AG09319 (cell line): ENCODE data around the gene CTU1.

ENCODE experiments used
- DNase-seq: peaks from one replicate; pipeline ENCODE4 v3.0.0-alpha.2; 2010; ENCODE audit warnings: low read depth; ENCODE audit errors: extremely low read depth
- TF ChIP-seq, protein P1 (sequence below): IDR thresholded peaks from 2 replicates; pipeline ENCODE4 v1.5.1; 2011; ENCODE audit warnings: low read depth, mild to moderate bottlenecking, inconsistent platforms, low read length, moderate library complexity

Gene CTU1

DNA sequence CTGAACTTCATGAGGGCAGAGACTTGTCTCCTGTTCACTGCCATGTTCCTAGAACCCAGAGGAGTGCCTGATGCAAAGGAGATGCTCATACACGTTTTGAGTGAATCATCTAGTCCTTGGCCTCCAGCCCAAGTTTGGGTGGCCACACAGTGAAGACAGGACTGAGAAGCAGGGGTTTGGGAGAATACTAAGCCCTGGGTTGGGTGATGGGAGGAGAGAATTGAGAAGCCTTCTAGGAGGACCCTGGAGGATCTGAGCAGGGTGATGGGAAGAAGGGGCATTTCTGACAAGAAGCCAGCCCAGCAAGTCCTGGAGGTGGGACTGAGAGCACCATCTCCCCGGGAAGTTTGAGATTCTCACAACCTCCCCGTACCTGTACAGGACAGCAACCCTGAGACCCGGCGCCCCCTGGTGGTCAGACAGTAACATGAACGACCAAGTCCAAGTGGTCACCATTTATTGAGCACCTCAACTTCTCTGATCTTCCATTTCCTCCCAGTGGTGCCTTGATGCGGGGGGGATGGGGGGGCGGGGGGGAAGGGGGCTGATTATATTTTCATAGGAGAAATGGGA, 11.0 kb downstream of the CTU1 start:
- no peak for DNase-seq
- TF ChIP-seq, protein P1, sequence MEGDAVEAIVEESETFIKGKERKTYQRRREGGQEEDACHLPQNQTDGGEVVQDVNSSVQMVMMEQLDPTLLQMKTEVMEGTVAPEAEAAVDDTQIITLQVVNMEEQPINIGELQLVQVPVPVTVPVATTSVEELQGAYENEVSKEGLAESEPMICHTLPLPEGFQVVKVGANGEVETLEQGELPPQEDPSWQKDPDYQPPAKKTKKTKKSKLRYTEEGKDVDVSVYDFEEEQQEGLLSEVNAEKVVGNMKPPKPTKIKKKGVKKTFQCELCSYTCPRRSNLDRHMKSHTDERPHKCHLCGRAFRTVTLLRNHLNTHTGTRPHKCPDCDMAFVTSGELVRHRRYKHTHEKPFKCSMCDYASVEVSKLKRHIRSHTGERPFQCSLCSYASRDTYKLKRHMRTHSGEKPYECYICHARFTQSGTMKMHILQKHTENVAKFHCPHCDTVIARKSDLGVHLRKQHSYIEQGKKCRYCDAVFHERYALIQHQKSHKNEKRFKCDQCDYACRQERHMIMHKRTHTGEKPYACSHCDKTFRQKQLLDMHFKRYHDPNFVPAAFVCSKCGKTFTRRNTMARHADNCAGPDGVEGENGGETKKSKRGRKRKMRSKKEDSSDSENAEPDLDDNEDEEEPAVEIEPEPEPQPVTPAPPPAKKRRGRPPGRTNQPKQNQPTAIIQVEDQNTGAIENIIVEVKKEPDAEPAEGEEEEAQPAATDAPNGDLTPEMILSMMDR: peak; percentile 59

DNA sequence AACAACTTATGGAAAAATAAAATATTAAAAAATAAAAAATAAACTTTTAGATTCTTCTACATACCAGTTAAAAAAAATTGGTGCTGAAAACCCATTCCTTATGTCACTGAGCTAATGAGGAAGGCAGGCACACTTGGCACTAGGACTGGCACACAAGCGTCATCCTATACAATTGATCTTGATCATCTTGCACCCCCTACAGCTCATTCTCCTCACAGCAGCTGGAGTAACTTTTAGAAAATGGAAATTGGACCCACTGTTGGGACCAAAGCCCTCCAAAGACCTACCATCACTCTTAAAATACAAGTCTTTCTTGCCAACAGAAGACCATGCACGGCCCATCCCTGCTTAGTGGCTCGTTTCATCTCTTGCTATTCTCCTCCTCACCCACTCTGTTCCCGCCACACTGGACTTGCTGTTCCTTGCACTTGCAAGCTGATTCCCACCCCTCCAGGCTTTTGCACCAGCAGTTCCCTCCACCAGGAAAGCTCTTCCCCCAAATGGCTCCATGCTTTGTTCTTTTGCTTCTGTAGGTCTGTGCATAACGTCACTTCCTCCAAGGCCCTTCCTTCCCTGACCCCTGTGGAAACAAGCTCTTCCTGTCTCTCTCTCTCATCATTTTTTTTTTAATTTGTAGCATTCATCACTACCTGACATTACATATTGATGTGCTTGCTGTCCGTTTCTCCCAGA, 11.6 kb downstream of the CTU1 start:
- no peak for DNase-seq
- TF ChIP-seq, protein P1: no peak; the same call in 1 of the 2 replicates

DNA sequence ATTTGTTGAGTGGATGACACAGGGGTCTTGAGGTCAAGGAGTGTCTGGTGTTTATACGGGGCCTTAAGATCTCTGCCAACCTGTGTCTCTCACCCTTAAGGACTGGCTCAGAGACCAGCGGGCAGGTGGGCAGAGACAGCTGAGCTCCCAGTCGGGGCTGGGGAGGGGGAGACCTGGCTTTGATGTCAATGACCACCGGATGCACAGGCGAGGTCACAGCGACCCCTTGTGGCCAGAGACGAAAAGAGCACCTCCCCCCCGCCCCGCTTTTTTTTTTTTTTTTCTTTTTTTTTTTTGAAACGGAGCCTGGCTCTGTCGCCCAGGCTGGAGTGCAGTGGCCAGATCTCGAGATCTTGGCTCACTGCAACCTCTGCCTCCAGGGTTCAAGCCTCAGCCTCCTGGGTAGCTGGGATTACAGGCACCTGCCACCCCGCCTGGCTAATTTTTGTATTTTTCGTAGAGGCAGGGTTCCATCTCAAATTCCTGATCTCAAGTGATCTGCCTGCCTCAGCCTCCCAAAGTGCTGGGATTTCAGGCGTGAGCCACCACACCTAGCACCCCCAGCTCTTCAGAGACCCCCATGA, 13.4 kb downstream of the CTU1 start:
- TF ChIP-seq, protein P1: peak; percentile 60
- no peak for DNase-seq

DNA sequence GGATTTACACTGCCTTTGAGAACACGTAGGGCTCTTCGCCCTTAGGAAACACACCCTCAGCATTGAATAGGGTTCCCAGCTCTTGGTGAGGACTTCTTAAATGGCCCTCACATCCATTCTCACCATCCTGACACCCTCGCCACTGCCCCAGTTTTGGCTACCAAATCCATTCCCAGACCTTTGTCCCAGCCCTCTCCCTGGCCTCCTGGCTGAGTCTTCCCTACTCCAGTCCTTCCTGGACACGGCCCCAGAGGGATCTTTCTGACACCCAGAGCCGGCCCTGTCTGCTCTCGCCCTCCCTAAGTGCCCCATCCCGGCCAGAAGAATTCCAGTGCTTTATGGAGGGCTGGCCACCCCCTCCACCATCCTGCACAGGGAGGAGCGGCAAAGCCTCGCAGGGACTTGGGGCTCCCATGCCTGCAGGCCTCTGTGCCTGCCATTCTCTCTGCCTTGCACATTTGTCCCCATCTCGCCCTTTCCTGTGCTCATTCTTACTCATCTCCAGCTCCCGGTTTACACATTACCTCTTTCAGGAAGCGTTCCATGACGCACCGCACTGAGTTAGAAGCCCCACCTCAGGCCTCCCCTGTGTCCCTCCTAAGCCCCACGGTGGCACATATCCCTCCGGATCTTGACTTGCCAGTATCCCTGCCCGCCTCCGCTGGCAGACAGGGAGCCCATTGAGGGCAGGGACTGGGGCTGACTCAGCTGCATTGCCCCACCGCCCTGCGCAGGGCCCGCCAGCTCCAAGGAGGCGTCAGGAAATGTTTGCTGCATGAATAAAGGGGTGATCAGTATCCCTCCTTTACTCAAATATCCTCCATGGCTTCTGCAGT, 14.5 kb downstream of the CTU1 start:
- no peak for DNase-seq
- TF ChIP-seq, protein P1: no peak

DNA sequence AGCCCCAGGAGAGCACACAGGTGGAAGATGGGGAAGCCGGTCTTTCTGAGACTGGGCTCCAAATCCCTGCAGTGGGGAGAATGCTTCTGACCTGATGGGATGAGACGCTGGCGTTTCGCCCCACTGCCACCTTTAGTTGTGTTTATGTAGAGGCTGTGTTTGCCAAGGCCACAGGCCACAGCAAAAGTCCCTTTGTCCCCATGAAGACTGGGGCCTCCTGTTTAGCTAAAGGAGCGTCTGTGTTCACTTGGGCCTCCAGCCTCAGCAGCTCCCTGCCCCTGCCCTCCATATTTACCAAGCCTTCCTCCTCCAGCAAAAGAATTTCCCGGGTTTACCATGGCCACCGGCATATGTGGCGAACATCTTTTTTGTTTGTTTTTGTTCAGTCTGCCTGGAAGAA, 15.1 kb downstream of the CTU1 start:
- DNase-seq: no peak
- TF ChIP-seq, protein P1: no peak

DNA sequence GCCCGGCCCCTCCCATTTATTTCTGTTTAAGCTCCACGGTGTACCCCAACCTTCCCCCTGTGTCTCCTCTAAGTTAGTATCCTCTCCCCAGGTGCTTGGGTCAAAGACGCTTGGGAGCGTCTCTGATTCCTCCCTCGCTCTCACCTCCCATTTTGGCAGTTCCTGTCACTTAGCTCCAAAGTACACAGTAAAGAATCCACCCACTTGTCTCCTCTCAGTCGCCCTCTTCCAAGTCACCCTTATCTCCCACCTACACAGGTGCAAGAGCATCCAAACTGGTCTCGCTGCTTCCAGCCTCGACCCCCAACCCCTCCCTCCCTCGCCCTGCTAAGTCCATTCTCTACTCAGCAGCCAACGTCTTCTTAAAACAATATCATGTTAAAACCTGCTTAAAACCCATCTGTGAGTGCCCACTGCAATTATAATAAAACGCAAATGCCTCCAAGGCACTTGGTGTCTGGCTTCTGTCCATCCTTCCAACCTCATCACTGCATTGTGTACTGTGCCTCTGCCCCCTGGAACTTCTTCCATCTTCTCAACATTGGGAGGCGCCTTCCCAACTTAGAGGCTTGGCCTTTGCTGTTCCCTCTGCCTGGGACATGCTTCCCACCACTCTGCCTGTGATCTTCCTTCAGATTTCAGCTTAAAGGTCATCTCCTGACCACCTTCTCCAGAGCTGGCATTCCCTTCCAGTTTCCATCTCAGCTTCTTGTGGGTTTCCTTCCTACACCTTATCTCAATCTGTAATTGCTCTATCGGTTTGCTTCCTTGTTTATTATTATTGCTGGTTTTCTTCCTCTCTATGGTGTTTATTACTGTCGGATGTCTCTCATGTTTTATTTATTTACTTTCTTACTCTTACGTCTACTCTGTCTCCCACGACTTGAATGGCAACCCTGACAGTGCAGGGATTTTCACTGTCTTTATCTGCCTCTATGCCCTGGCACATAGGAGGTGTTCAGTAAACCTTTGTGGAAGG, 16.0 kb downstream of the CTU1 start:
- TF ChIP-seq, protein P1: no peak
- no peak for DNase-seq
